CD4-positive, alpha-beta T cell treated with Interleukin-17A for 1 hour (primary cell): ENCODE measurements around the gene LMAN1L.

Experiments used
- DNase-seq: peaks from one replicate; pipeline ENCODE4 v3.0.0-alpha.2; 2020

Gene LMAN1L

GRCh38 chr15:74865316-74865715, 52.7 kb downstream of the LMAN1L start:
- no peak for DNase-seq

GRCh38 chr15:74866090-74866489, 53.5 kb downstream of the LMAN1L start:
- DNase-seq: no peak

- no peak for DNase-seq
Measured at GRCh38 chr15:74867466-74868038, 54.9 kb downstream of the LMAN1L start.

- peak; percentile 36 for DNase-seq
Measured at GRCh38 chr15:74868059-74868458, 55.4 kb downstream of the LMAN1L start.

GRCh38 chr15:74869372-74869725, 56.7 kb downstream of the LMAN1L start:
- DNase-seq: no peak

- DNase-seq: peak; percentile 52
Measured at GRCh38 chr15:74869726-74870407, 57.2 kb downstream of the LMAN1L start.

- DNase-seq: no peak
Measured at GRCh38 chr15:74870436-74871215, 58.0 kb downstream of the LMAN1L start.

- no peak for DNase-seq
Measured at GRCh38 chr15:74872702-74873035, 60.0 kb downstream of the LMAN1L start.

- peak; percentile 92 for DNase-seq
Measured at GRCh38 chr15:74873036-74873755, 60.6 kb downstream of the LMAN1L start, which contains the start of gene SCAMP2. Gene SCAMP2 (minus strand): TSS chr15:74873365. CDS start chr15:74873255, 110 bp downstream.

GRCh38 chr15:74873756-74874424, 61.3 kb downstream of the LMAN1L start:
- peak; percentile 27 for DNase-seq
